ENCODE results near the gene AIFM2.
"Not testable (repeated sequence)": the region's sequence is repeated elsewhere in the genome, so short reads cannot be mapped to it uniquely, and the experiment has no call there.

The AIFM2 gene

DNA sequence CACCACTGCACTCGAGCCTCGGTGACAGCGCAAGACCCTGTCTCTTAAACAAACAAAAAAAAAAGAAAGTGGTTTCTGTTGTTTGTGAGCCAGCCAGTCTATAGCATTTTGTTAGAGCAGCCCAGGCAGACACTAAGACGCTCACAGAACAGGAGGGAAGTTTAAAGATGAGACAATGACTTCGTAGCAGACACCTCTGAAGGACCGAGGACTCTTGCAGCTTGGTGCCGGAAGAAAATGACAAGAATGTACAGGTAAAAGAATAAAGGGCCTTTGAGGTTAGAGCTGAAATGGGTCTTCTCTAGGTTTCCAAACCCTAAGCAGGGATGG lies 40.3 kb downstream of the AIFM2 start:
- DNase-seq (ENCODE audit: low read depth in 2 of 2), result no peak

DNA sequence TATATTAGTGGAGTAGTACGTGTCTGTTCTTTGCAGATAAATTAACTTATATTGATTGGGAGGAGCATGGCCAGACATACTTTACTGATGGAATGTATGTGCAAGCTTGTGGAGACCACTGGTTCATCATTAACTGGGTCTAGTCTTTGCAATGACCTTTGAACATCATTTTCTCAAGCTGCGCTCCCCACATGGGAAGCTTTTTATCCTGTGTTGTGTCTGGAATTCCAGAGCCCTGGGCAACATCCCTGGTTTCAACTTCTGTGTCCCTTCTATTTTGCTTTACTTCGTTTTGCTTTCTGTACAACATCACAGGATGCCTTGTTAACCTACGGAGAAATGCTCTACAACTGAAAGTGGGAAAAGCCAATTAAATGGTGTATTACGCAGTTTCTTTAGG lies 41.7 kb downstream of the AIFM2 start:
- no peak for DNase-seq (ENCODE audit: low read depth in 2 of 2)

DNA sequence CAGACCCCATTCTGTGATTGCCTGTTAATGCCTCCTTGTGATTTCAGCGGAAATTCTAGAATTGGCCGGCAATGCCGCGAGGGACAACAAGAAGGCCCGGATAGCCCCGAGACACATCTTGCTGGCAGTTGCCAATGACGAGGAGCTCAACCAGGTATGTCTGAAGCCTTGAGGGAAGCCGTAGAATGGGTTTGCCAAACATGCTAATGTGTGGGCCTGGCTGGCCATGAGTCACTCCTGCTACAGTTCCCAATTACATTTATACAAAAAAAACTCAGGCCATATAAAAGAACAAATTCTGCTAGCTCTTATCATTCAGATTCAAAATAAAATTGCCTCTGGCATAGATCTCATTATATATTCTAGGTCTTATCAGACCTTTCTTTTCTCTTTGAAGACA lies 42.6 kb downstream of the AIFM2 start:
- DNase-seq (ENCODE audit: low read depth in 2 of 2), result no peak

DNA sequence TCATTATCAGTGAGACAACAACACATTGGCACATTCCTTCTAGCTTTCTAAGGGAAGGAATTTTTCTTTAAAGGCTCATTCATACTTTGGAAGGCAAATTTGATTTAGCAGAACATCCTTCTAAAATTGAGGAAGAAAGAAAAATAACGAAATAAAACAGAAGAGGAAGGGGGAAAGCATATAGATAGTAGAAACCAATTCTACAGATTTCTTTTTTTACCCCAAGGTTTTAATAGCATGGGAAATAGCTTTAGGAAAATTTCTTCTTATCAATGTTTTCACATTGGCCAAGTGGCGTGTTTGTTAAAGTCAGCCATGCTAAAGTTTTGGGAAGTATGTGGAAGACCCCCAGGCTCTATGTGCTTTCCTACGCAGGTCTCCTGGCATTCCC lies 44.3 kb downstream of the AIFM2 start:
- no peak for DNase-seq (ENCODE audit: low read depth in 2 of 2)

DNA sequence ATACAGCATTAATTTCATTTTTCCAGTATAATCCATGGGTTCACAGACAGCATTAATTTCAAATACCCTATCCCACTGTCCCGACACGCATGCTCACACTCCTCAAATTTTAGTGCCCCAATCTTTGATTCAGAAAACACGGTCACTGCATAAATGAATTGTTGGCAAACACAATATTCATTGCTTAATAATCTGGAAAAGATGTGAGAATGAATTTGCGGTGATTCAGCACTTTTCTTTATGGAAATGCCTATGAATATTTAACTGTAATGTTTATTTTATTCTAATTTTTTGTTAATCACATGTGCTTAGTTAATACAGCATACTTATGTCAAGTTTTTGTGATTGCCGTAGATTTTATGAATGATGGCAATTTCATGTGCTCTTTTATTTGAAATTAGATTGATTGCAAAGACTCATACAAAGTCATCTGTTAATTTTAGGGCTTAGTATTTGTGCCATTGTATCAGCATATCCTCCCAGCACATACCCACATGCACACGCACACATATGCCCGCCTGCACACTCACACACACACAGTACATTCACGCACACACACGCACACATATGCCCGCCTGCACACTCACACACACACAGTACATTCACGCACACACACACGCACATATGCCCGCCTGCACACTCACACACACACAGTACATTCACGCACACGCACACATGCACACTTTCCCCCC lies 44.9 kb downstream of the AIFM2 start:
- DNase-seq (ENCODE audit: low read depth in 2 of 2), result no peak

DNA sequence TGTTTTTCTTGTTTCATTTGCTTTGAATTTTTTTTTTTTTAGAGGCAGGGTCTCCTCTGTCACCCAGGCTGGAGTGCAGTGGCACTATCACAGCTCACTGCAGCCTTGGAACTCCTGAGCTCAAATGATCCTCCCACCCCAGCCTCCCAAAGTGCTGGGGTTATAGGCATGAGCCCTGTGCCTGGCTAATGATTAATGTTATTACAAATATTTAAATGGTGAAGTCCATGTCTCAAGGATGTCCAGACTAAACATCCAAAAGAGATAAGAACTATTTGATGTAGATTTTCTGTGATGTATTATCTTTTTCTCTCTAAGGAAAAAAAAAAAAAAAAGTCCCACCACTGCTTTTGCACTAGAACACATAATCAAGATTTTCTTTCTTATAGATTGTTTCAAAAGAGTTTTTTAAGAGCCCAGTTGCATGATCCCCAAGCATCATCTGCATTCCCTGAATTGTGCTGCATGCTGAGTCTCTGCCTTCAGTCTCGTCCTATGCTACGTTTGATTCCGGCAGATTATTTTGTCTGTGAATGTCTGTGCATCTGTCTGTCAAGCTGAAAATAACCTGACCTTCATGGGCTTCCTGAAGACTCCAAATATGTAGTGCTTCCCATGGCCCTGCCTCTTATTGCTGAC lies 46.5 kb downstream of the AIFM2 start:
- DNase-seq (ENCODE audit: low read depth in 2 of 2), result no peak

DNA sequence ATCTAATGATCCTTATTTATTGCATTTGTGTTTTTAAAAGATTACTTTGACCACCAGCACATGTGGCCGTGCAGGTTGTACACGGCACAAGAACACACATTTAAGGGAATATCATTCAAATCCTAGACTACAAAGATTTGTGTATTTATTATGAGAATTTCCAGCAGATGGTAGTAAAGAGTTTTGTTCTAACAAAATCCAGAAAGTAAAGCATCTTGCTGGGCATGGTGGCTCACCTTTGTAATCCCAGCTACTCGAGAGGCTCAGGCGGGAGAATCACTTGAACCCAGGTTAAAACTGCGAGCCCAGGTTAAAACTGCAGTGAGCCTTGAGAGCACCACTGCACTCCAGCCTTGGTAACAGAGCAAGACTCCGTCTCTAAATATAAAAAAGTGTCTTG lies 48.4 kb downstream of the AIFM2 start:
- no peak for DNase-seq (ENCODE audit: low read depth in 2 of 2)

DNA sequence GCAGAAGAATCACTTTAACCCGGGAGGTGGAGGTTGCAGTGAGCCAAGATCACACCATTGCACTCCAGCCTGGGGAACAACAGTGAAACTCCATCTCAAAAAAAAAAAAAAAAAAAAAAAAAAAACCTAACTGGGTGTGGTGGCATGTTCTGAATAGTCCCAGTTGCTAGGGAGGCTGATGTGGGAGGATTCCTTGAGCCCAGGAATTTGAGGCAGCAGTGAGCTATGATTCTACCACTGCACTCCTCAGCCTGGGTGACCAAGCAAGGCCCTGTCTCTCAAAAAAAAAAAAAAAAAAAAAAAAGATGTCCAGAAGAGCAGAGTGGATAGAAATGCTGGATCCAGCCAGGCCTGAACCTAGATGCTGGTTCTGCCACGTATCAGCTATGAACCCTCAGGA lies 51.8 kb downstream of the AIFM2 start:
- not testable (repeated sequence) for DNase-seq (ENCODE audit: low read depth in 2 of 2)

DNA sequence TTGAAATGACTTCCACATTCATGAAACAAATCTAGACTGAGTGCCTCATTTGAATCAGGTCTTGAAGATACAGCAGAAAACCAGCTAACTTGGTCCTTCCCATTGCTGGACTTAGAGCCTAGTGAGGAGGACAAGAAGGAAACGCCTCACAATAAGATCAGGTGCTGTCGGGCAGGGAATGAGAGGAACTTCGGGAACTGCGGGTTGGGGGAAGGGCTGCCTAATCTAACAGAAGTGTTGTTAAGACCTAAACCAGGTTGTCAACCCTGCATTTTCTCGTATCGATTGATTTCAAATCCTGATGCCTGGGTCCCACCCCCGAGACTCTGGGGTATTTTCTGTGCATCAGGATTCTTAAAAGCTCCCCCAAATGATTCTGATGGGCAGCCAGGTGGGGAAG lies 53.7 kb downstream of the AIFM2 start:
- DNase-seq (ENCODE audit: low read depth in 2 of 2), result no peak

DNA sequence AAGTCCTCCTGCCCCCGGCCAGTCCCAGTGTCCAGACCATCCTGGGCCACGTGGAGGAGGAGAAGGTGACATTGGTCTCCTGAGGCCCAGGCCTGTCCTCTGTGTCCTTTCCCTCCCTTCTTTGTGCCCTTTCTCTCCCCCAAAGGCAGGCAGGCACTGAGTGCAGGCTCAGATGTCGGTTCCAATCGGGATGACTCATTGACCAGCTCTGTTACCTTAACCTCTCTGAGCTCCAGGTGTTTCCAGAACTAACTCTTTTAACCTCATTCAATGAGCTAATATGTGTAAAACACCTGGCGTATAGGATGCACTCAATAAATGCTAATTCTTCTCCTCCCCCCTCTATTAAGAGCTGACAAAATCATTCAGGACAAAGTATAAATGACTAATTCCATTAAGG lies 54.3 kb downstream of the AIFM2 start:
- DNase-seq (ENCODE audit: low read depth in 2 of 2), result no peak

DNA sequence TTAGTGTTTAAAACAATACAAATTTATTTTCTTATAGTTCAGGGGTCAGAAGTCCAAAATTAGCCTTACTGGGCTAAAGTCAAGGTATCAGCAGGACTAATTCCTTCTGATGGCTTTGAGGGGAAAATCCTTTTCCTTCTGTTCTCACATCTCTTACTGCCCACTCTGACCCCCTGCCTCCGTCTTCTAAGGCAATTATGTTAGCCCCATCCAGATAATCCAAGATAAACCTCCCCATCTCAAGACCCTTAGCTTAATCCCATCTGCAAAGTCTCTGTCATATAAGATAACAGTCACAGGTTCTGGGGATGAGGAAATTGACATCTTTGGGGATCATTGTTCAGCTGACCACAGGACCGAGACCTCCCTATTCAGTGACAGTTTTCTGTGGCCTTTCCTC lies 57.7 kb downstream of the AIFM2 start:
- no peak for DNase-seq (ENCODE audit: low read depth in 2 of 2)

DNA sequence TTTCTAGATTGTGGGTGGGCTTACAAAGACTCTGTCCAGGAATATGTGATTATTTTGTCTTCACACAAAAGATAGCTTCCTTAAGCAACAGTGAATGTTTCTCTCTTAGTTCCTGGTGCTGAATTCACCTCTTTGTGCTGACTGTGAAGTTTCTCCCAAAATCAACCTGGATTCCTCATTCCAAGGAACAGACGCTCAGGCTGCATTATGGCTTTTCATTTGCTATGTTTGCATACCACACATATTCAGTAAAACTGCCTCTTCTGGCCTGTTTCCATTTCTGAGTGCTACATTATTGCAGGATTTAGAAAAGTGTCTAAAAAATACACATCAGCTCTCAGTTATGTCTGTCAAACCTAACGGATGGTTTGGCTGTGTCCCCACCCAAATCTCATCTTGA lies 58.5 kb downstream of the AIFM2 start:
- no peak for DNase-seq (ENCODE audit: low read depth in 2 of 2)

DNA sequence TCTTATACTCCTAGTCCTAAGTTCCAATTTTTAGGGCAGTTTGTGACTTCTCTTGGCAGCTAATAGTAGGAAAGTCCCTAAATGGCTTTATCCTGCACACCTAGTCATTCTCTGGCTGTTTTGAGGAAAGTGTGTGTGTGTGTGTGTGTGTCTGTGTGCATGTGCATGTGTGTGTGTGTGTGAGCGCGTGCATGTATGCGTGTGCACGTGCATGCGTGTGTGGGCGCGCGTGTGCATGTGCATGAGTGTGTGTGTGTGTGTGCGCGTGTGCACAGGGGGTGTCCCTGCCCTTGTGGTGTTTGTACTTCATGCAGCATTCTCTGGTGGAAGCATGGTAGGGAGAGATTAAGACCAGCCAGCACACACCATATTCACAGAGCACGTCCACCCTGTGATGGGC lies 61.8 kb downstream of the AIFM2 start:
- DNase-seq (ENCODE audit: low read depth in 2 of 2), result no peak

DNA sequence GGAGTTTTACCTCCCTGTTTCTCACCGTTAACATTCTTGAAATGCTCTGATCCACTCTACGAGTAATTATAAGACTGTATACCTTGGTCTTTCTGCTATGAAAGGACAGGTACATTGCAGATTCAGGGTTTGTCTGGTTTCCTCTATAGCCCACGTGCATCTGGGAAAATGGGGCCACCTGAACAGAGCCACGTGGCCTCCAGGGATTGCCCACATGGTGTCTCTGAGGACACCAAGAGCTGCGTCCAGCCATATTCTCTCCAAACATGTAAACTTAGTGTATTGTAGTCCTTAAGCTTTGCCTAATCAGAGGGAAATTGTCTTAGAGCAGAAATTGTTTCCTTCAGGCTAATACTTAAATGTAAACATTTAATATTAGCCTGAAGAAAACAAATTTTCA lies 63.3 kb downstream of the AIFM2 start:
- no peak for DNase-seq (ENCODE audit: low read depth in 2 of 2)

DNA sequence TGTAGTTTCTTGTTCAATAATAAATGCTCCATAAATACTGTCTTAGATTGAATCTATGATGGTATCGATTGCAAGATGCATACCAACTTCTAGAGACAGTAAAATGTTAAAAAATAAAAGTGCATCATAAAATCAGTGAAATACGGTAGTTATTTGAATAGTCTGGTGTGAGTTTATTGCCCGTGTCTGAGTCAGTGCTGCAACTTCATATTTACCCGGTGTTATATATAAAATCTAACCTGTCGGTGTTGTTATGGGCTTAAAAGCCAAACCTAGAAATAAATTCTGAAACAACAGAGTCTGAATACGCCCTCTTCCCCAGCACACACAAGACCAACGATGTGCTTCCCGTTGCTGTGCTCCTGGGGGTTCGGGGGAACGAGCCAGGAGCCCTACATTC lies 63.7 kb downstream of the AIFM2 start:
- no peak for DNase-seq (ENCODE audit: low read depth in 2 of 2)

DNA sequence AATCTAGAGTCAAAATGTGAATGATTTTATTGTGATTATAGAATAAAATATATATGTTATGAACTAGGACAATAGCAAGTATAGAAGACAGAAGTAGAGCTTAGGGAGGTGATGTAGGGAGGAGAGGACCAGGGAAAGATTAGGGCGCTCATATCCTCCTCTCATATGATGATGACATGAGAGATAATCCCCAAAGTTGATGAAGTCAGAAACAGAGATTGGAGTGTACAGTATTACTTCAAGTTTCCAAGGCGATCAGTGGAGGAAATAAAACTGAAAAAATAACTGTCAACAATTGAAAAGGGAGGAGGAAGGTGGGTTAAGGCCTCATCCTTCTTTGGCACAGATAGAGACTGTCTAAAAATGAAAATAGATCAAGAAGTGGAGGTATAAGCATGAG lies 65.0 kb downstream of the AIFM2 start:
- no peak for DNase-seq (ENCODE audit: low read depth in 2 of 2)

DNA sequence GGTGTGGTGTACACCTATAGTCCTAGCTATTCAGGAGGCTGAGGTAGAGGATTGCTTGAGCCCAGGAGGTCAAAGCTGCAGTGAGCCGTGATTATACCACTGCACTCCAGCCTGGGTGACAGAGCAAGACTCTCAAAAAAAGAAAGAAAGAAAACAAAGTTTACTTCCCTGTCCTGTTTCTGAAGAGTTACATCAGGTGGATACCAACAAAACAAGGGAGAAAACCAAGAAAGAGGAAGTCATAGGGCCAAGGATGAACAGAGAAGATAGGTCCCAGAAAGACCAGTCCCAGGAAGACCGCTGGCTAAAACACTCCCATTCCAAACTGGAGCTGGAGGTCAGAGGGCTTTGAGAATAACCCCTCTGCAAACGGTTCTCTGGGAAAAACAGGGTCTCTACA lies 66.4 kb downstream of the AIFM2 start:
- DNase-seq (ENCODE audit: low read depth in 2 of 2), result no peak

DNA sequence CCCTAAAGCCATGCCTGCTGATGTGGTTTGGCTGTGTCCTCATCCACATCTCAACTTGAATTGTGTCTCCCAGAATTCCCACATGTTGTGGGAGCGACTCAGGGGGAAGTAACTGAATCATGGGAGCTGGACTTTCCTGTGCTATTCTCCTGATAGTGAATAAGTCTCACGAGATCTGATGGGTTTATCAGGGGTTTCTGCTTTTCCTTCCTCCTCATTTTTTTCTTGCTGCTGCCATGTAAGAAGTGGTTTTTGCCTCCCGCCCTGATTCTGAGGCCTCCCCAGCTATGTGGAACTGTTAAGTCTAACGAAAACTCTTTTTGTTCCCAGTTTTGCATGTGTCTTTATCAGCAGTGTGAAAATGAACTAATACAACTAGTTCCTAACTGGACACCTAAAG lies 68.1 kb downstream of the AIFM2 start:
- DNase-seq (ENCODE audit: low read depth in 2 of 2), result no peak

DNA sequence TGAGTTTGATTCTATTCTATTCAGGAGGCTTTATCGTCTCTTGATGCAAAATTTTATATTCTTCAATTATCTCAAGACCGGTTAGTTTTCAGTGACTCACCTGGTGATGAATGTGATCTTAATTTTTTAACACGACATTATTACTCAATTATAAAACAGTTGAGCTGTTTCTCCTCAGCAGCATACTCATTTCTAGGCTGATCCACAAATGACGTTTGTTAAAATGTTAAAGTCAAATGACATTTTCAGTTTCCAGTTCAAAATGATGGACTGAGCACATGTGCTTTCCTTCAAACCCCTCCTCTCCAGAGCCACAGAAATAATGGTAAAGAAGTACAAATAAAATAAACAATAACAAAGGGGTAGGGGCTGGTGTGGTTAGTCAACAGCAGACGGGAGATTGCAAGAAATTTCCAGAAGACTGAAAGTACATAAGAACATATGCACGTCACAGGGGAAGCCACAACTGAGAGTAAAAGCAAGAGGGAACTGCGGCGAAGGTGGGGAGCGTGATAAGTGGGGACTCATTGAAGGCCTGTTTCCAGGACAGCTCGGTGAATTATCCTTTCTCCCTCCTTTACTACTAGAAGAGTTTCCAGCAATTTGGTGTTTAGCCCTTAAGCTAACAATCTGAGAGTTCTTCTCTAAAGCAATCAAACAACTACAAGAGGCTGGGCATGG lies 69.1 kb downstream of the AIFM2 start:
- no peak for DNase-seq (ENCODE audit: low read depth in 2 of 2)
